Left lung (tissue), 10 donors: ENCODE results near the gene SFXN5. TPM values are rescaled to one million over a fixed set of nuclear protein-coding genes. Genes with fewer than 3 reads are reported as not detected.

Source experiments
- ATAC-seq: fragments of 200-7000 bp; cut with Tn5 transposase; one replicate; pipeline ENCODE4 v1.9.1; 2020; ENCODE audit warnings: moderate library complexity
- DNase-seq, 4 donors: peaks; one replicate each; pipeline ENCODE4 v3.0.0-alpha.2; 2013 to 2020
- H3K27ac ChIP-seq, 2 donors: fragments of 200-600 bp; sonication (generic) in 1 of 2; one replicate each; pipeline versions ENCODE4 v1.5.0 to v1.8.0; 2020 to 2021
- H3K27me3 ChIP-seq, 2 donors: fragments of 200-600 bp; sonication (generic) in 1 of 2; one replicate each; pipeline versions ENCODE4 v1.5.0 to v1.8.0; 2020 to 2021
- H3K36me3 ChIP-seq, 2 donors: fragments of 200-600 bp; sonication (generic) in 1 of 2; one replicate each; pipeline versions ENCODE4 v1.5.0 to v1.8.0; 2020 to 2021
- H3K4me1 ChIP-seq, 2 donors: fragments of 200-600 bp; one replicate each; pipeline ENCODE4 v1.8.0; 2021
- H3K4me3 ChIP-seq, 2 donors: fragments of 200-600 bp; sonication (generic) in 1 of 2; one replicate each; pipeline versions ENCODE4 v1.5.0 to v1.8.0; 2020 to 2021; ENCODE audit warnings: mild to moderate bottlenecking in 1 of 2
- H3K9me3 ChIP-seq, 2 donors: fragments of 200-600 bp; sonication (generic) in 1 of 2; one replicate each; pipeline versions ENCODE4 v1.5.0 to v1.8.0; 2020 to 2021
- CTCF ChIP-seq, 2 donors: fragments of 200-600 bp; sonication (generic) in 1 of 2; IDR thresholded peaks; one replicate each; pipeline versions ENCODE4 v1.5.0 to v1.8.0; 2021; ENCODE audit warnings: antibody characterized with exemption in 2 of 2
- intact Hi-C, 2 donors: fragments of 100-400 bp; cut with DNase I; formaldehyde crosslinking; loops; one replicate each; pipeline versions ENCODE4 v1.11.2 to v1.14.2; 2022
- polyA plus RNA-seq, 6 donors: library from polyadenylated mRNA; unstranded; fragments of 120-200 nt; gene quantifications; one replicate each; pipeline ENCODE4 v1.2.1, GENCODE V29; 2013; ENCODE audit not compliant: insufficient read length in 6 of 6
- total RNA-seq, 2 donors: library from RNA; stranded (reverse); fragmentation: NEBNext Ultra II Directional; extraction: Animal tissue kit (Norgen Biotek cat#: 25700); gene quantifications; one replicate each; pipeline ENCODE4 v1.2.1, GENCODE V29; 2021
- donor health status: DM: no; HTN: yes; CAD: no.
- donor health status: DM: no; HTN: no; CAD: no.

Gene SFXN5
- total and polyA plus RNA-seq, 8 donors = 14.5 to 21.1 (median 15.8) TPM

GRCh38 chr2:72929010-72929409 lies 142.5 kb downstream of the SFXN5 start:
- no peak for DNase-seq
- Histone ChIP-seq H3K4me1 (peaks cover 0 to 10% of the 10 kb centered on the region in 2 donors), H3K36me3 (no peaks in the 10 kb centered on the region), H3K27ac (no peak overlapping the region), H3K4me3 (no peak overlapping the region), H3K9me3 (no peaks in the 10 kb centered on the region), H3K27me3 (peaks cover 52 to 99% of the 10 kb centered on the region in 2 donors)
- TF ChIP-seq CTCF (IDR thresholded peaks at IDR 0.05) = no peak
- ATAC-seq = no peak
- intact Hi-C loops = no loop called here

DNA sequence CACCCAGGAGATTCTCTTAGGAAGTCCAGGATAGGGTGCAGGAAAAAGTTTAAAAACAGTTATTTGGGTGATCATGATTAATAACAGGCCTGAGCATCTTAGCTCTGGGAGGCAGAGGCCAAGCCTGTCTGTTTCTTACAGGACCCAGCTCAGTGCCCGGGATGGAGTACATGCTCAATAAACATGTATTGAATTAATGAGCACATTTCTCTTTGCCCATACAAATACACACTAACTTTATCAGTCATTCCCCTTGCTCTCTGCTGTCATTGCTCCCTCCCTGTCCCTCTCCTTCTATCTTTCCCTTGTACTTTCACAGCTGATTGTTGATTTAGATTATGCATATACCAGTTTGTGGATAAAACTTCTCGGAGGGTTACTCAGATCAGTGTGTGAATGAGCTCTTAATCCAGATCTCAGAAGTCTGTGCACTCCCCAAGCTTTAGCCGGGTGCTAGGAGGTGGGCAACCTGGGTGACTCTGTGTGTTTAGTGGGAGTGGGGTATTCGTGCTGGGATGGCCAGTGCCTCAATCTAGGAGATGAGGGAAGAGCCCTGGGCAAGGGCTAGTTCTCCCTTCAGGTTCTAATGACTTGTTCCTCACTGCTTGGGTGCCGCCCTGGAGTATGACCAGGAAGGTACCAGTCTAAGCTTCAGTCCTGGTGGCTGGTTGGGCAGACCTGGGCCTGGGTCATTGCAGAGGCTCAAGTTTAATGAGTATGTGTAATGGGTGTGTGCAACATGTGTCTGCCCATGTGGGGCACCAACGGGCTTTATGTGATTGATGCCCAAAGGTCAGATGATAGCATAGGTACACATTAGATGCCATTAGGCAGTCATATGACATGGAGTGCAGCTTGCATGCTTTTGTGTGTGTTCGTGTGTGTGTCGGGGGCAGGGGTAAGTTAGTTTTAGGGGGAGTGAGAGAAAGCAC lies 143.6 kb downstream of the SFXN5 start:
- no peak for TF ChIP-seq CTCF (IDR thresholded peaks at IDR 0.05)
- Histone ChIP-seq H3K36me3 (no peaks in the 10 kb centered on the region), H3K4me3 (no peak overlapping the region), H3K9me3 (no peaks in the 10 kb centered on the region), H3K27ac (no peak overlapping the region), H3K4me1 (peaks cover 0 to 14% of the 10 kb centered on the region in 2 donors), H3K27me3 (peaks cover 63 to 99% of the 10 kb centered on the region in 2 donors)
- DNase-seq (no peak), ATAC-seq (no peak)
- intact Hi-C loops = no loop called here

DNA sequence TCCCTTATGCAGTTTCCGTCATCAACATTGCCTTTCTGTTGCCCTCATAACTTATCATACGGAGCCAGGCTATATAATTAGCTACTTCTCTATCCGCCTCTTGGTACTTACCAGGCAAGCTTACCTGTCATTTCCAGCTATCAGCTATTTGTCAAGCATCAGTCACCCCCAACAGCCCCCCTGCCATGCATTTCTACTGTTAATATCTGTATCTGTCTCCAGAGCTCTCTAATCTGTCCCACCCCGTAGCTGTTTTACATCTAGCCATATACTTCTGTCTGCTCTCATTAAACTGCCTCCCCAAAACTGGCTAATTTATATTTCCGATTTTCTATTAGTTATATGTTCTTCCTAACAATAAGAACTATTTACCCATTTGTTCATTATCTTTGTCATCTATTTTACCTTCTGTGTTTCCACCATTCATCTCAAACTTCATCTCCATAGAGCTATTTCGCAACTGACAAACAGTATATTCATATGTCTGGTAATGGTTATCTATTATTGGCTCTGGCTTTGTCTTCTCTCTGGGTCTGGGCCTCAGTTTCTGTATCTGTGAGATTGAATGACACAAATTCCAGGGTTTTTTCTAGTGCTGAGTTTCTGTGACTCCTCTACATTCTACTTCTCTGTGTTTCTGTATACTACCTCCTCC lies 144.6 kb downstream of the SFXN5 start:
- intact Hi-C loops = no loop called here
- Histone ChIP-seq H3K4me1 (peaks cover 0 to 14% of the 10 kb centered on the region in 2 donors), H3K36me3 (no peaks in the 10 kb centered on the region), H3K27ac (no peak overlapping the region), H3K4me3 (no peak overlapping the region), H3K9me3 (no peaks in the 10 kb centered on the region), H3K27me3 (peaks cover 73 to 100% of the 10 kb centered on the region in 2 donors)
- DNase-seq (no peak), ATAC-seq (no peak)
- no peak for TF ChIP-seq CTCF (IDR thresholded peaks at IDR 0.05)

- Histone ChIP-seq H3K27me3 (peaks cover 78 to 100% of the 10 kb centered on the region in 2 donors), H3K4me1 (peaks cover 0 to 14% of the 10 kb centered on the region in 2 donors), H3K9me3 (no peaks in the 10 kb centered on the region), H3K36me3 (no peaks in the 10 kb centered on the region), H3K4me3 (no peak overlapping the region), H3K27ac (no peak overlapping the region)
- ATAC-seq (no peak), DNase-seq (no peak)
- TF ChIP-seq CTCF (IDR thresholded peaks at IDR 0.05) = no peak
- intact Hi-C loops = no loop called here
Measured at GRCh38 chr2:72926368-72926767, 145.1 kb downstream of the SFXN5 start.

DNA sequence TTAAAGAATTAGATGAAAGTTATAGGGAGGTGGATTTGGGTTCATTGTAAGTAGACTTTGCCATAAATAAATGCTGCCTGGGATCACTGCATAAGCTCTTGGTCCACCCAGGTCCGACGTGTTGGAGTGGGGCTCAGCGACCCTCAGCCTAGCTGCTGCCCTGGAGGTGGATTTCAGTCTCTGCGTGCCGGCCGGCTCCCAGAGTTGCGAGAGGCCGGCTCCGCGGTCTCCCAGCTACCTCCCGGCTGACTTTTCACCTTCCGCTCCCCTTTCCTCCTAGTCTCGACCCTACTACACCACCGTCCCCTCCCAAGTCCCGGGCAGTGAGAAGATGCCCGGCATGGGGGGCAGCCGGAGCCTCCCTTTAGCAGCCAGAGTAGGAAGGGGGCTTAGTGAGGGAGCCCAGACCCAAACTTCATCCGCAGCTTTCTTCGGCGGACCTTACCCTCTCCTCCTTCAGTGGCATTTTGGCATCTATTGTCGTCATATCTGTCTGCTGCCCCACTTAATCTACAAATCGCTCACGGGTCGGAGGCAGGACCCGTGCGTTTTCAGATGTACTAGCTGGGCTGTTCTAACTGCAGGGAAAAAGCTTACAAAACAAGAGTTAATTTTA lies 146.1 kb downstream of the SFXN5 start:
- TF ChIP-seq CTCF (IDR thresholded peaks at IDR 0.05) = no peak
- intact Hi-C loops = no loop called here
- Histone ChIP-seq H3K4me3 (no peak overlapping the region), H3K27me3 (peaks cover 88 to 100% of the 10 kb centered on the region in 2 donors), H3K36me3 (no peaks in the 10 kb centered on the region), H3K9me3 (no peaks in the 10 kb centered on the region), H3K4me1 (peaks cover 2 to 18% of the 10 kb centered on the region in 2 donors), H3K27ac (no peak overlapping the region)
- ATAC-seq = no peak
- DNase-seq = no peak
